Stimulated activated CD8-positive, alpha-beta memory T cell treated with anti-CD3 and anti-CD28 coated beads, Interleukin-4, amount 100 ng/mL, for 4 hours (primary cell): ENCODE measurements around the gene MBD5.
"Not testable (repeated sequence)": the region's sequence is repeated elsewhere in the genome, so short reads cannot be mapped to it uniquely, and the experiment has no call there.

Source experiments
- DNase-seq, 2 donors: peaks; one replicate each; pipeline ENCODE4 v3.0.0-alpha.2; 2020; ENCODE audit warnings: low read depth in 2 of 2, low spot score in 1 of 2

Gene MBD5

GRCh38 chr2:148021059-148021861, at the start of gene MBD5:
Gene MBD5, plus strand, starts transcription at chr2:148021091.
- DNase-seq = peak in 1 of 2 donors; percentile 24

- DNase-seq = no peak
Observed at GRCh38 chr2:147976102-147976501, 44.8 kb upstream of the MBD5 start.

- no peak for DNase-seq
Observed at GRCh38 chr2:147977679-147978078, 43.2 kb upstream of the MBD5 start.

GRCh38 chr2:147980940-147981528, 39.9 kb upstream of the MBD5 start:
- DNase-seq = no peak

GRCh38 chr2:147989102-147989501, 31.8 kb upstream of the MBD5 start:
- no peak for DNase-seq

- no peak for DNase-seq
Observed at GRCh38 chr2:147989809-147990403, 31.0 kb upstream of the MBD5 start.

GRCh38 chr2:147994965-147995364, 25.9 kb upstream of the MBD5 start:
- not testable (repeated sequence) for DNase-seq

- no peak for DNase-seq
Observed at GRCh38 chr2:147996828-147997227, 24.1 kb upstream of the MBD5 start.

GRCh38 chr2:147998203-147998602, 22.7 kb upstream of the MBD5 start:
- DNase-seq = no peak

GRCh38 chr2:147999126-147999525, 21.8 kb upstream of the MBD5 start:
- DNase-seq = no peak

GRCh38 chr2:148000095-148000494, 20.8 kb upstream of the MBD5 start:
- DNase-seq = no peak

- not testable (repeated sequence) for DNase-seq
Observed at GRCh38 chr2:148002420-148002819, 18.5 kb upstream of the MBD5 start.

- no peak for DNase-seq
Observed at GRCh38 chr2:148006249-148007007, 14.5 kb upstream of the MBD5 start.

GRCh38 chr2:148007219-148007900, 13.5 kb upstream of the MBD5 start:
- DNase-seq = no peak

- DNase-seq = not testable (repeated sequence)
Observed at GRCh38 chr2:148008411-148008810, 12.5 kb upstream of the MBD5 start.

- DNase-seq = no peak
Observed at GRCh38 chr2:148013876-148014275, 7.0 kb upstream of the MBD5 start.

GRCh38 chr2:148014616-148015015, 6.3 kb upstream of the MBD5 start:
- no peak for DNase-seq

GRCh38 chr2:148020111-148021058, 506 bp upstream of the MBD5 start, which contains the start of gene ORC4:
Gene ORC4, minus strand, starts transcription at chr2:148020737. Its CDS starts 44,779 bp downstream, at chr2:147975958.
- peak; percentile 91 to 97 for DNase-seq

GRCh38 chr2:148021886-148022285, 995 bp downstream of the MBD5 start:
- DNase-seq = no peak

GRCh38 chr2:148022351-148022750, 1.5 kb downstream of the MBD5 start:
- DNase-seq = no peak
